Measurements from ENCODE around the gene HAUS2.

HAUS2 gene

GRCh38 chr15:42611532-42611931 lies 62.9 kb downstream of the HAUS2 start:
- H3K9me3 ChIP-seq (ENCODE audit: control insufficient read depth, insufficient read depth, low read depth, low read length) = no peaks in the 10 kb centered on the region
- H3K4me1 ChIP-seq (ENCODE audit: control insufficient read depth, insufficient read depth, low read length) = 0 out of 2 replicates have a peak, but pooled peaks cover 4% of the 10 kb centered on the region
- no peak overlapping the region for H3K27ac ChIP-seq (ENCODE audit: low read depth, low read length)
- H3K36me3 ChIP-seq (ENCODE audit: control insufficient read depth, insufficient read depth, low read length) = no peaks in the 10 kb centered on the region
- H3K4me3 ChIP-seq (ENCODE audit: low read depth, low read length) = no peak overlapping the region
- H3K27me3 ChIP-seq (ENCODE audit: control insufficient read depth, insufficient read depth, low read length) = no peaks in the 10 kb centered on the region
- H3K9ac ChIP-seq (ENCODE audit: low read length) = no peak overlapping the region

GRCh38 chr15:42612367-42612912 lies 63.8 kb downstream of the HAUS2 start:
- Histone ChIP-seq H3K9me3 (ENCODE audit: control insufficient read depth, insufficient read depth, low read depth, low read length) (no peaks in the 10 kb centered on the region), H3K36me3 (ENCODE audit: control insufficient read depth, insufficient read depth, low read length) (no peaks in the 10 kb centered on the region), H3K4me3 (ENCODE audit: low read depth, low read length) (no peak overlapping the region), H3K27ac (ENCODE audit: low read depth, low read length) (no peak overlapping the region), H3K27me3 (ENCODE audit: control insufficient read depth, insufficient read depth, low read length) (no peaks in the 10 kb centered on the region), H3K9ac (ENCODE audit: low read length) (no peak overlapping the region), H3K4me1 (ENCODE audit: control insufficient read depth, insufficient read depth, low read length) (0 out of 2 replicates have a peak, but pooled peaks cover 4% of the 10 kb centered on the region)

DNA sequence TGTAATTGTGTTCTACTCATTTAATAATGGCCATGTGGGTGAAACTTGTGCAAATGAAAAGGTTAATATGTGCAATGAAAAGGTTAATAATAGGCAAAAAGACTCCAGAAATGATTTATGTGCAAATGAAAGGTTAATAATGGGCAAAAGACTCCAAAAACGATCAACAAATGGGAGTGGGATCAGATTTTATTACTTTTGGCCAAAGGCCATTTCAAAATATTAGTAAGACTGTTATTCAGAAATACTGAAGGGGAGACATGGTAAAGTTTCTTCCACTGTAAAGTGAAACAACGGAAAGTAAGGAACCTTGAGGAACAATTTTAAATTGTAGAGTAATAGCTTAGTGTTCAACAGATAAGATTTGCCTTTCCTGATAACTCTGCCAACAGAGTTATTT lies 67.5 kb downstream of the HAUS2 start:
- Histone ChIP-seq H3K9ac (ENCODE audit: low read length) (no peak overlapping the region), H3K9me3 (ENCODE audit: control insufficient read depth, insufficient read depth, low read depth, low read length) (no peaks in the 10 kb centered on the region), H3K4me1 (ENCODE audit: control insufficient read depth, insufficient read depth, low read length) (peaks cover 15% of the 10 kb centered on the region), H3K36me3 (ENCODE audit: control insufficient read depth, insufficient read depth, low read length) (no peaks in the 10 kb centered on the region), H3K4me3 (ENCODE audit: low read depth, low read length) (no peak overlapping the region), H3K27ac (ENCODE audit: low read depth, low read length) (no peak overlapping the region), H3K27me3 (ENCODE audit: control insufficient read depth, insufficient read depth, low read length) (no peaks in the 10 kb centered on the region)
